H1 (cell line): ENCODE measurements around the gene CHN2. TPM values are rescaled to one million over a fixed set of nuclear protein-coding genes. Genes with fewer than 3 reads are reported as not detected.
A peak's percentile ranks its signal among the peaks of the same experiment; 100 is the strongest.

Experiments
- CTCF ChIA-PET: fragments of 300-600 bp; sonication (Branson Sonifier 250); formaldehyde crosslinking; loops from one replicate; lab custom pipeline; 2021; ENCODE audit not compliant: partially characterized antibody; lab: Charles Lee
- POLR2A ChIA-PET: fragments of 300-600 bp; sonication (Branson Sonifier 250); formaldehyde crosslinking; loops from one replicate; lab custom pipeline; 2021; ENCODE audit warnings: inconsistent platforms; ENCODE audit not compliant: partially characterized antibody; lab: Charles Lee
- DNase-seq, 2 experiments: peaks; one replicate each; pipeline versions ENCODE4 v3.0.0 to v3.0.0-alpha.2; 2010 to 2022; ENCODE audit warnings: low spot score in 2 of 2, low read depth in 1 of 2, mixed read lengths in 1 of 2
- FAIRE-seq: peaks from 2 replicates; lab custom pipeline; 2011; peaks lifted over from hg19 to GRCh38; lab: Jason Lieb, UNC
- H2AFZ ChIP-seq: 2 replicates; pipeline ENCODE4 v1.8.1; 2012; ENCODE audit warnings: low read length, inconsistent platforms
- H2AK5ac ChIP-seq: 2 replicates; pipeline ENCODE4 v1.6.1; 2013; ENCODE audit warnings: low read depth, low read length
- H2BK120ac ChIP-seq: replicated peaks from 2 replicates; pipeline ENCODE3; 2013; ENCODE audit warnings: low read depth, low read length, inconsistent platforms
- H2BK12ac ChIP-seq: 2 replicates; pipeline ENCODE4 v1.6.1; 2013; ENCODE audit warnings: low read depth, low read length
- H2BK15ac ChIP-seq: 2 replicates; pipeline ENCODE4 v1.6.1; 2013; ENCODE audit warnings: low read length
- H2BK20ac ChIP-seq: 2 replicates; pipeline ENCODE4 v1.6.1; 2013; ENCODE audit warnings: low read length
- H2BK5ac ChIP-seq: 2 replicates; pipeline ENCODE4 v1.6.1; 2013; ENCODE audit warnings: low read depth, low read length
- H3K14ac ChIP-seq: 2 replicates; pipeline ENCODE4 v1.6.1; 2013; ENCODE audit warnings: inconsistent platforms; ENCODE audit not compliant: insufficient read length
- H3K18ac ChIP-seq: 2 replicates; pipeline ENCODE4 v1.6.1; 2013; ENCODE audit warnings: low read length; ENCODE audit errors: extremely low read depth
- H3K23ac ChIP-seq: 2 replicates; pipeline ENCODE4 v1.6.1; 2013; ENCODE audit warnings: inconsistent platforms; ENCODE audit not compliant: insufficient read length
- H3K23me2 ChIP-seq: 2 replicates; pipeline ENCODE4 v1.6.1; 2013; ENCODE audit warnings: low read depth, low read length
- H3K27ac ChIP-seq: 2 replicates; pipeline ENCODE4 v1.6.1; 2011; ENCODE audit warnings: low read depth, low read length, inconsistent platforms
- H3K27me3 ChIP-seq, 4 experiments: replicated peaks in 1 of 4; 1 replicate in 1 of 4; 2 replicates in 3 of 4; pipeline versions ENCODE4 v1.6.1 to v1.8.1; 2011 to 2013; ENCODE audit warnings: low read length in 3 of 4, mild to moderate bottlenecking in 3 of 4, inconsistent platforms in 2 of 4, mixed read lengths in 2 of 4, moderate library complexity in 1 of 4; ENCODE audit not compliant: control insufficient read depth in 3 of 4, insufficient read depth in 3 of 4; ENCODE audit errors: extremely low read depth in 1 of 4
- H3K36me3 ChIP-seq, 4 experiments: 2 replicates each; pipeline versions ENCODE4 v1.6.1 to v1.8.1; 2011 to 2013; ENCODE audit warnings: mild to moderate bottlenecking in 4 of 4, low read length in 3 of 4, moderate library complexity in 2 of 4, control low read depth in 1 of 4, inconsistent platforms in 1 of 4; ENCODE audit not compliant: insufficient read depth in 4 of 4, control insufficient read depth in 2 of 4
- H3K4ac ChIP-seq: replicated peaks from 2 replicates; pipeline ENCODE3; 2013; ENCODE audit warnings: low read length, low read depth, mixed read lengths, inconsistent platforms; ENCODE audit not compliant: insufficient read length
- H3K4me1 ChIP-seq, 4 experiments: replicated peaks in 1 of 4; 1 replicate in 1 of 4; 2 replicates in 3 of 4; pipeline versions ENCODE4 v1.6.1 to v1.8.1; 2011 to 2013; ENCODE audit warnings: low read length in 3 of 4, inconsistent platforms in 2 of 4, mixed read lengths in 1 of 4; ENCODE audit not compliant: insufficient read depth in 4 of 4, control insufficient read depth in 3 of 4
- H3K4me2 ChIP-seq, 2 experiments: 2 replicates each; pipeline versions ENCODE4 v1.6.1 to v1.8.1; 2011 to 2013; ENCODE audit warnings: low read depth in 2 of 2, low read length in 2 of 2, control low read depth in 1 of 2, inconsistent platforms in 1 of 2, mild to moderate bottlenecking in 1 of 2; ENCODE audit not compliant: insufficient read depth in 1 of 2
- H3K4me3 ChIP-seq, 4 experiments: fragments of 200-600, 300-600 bp in 1 of 4; sonication (generic), shearing (Covaris generic), sonication (Bioruptor Twin) in 1 of 4; 2 replicates each; pipeline versions ENCODE4 v1.5.1 to v1.8.1; 2011 to 2016; ENCODE audit warnings: low read length in 4 of 4, low read depth in 3 of 4, control low read depth in 2 of 4, inconsistent platforms in 2 of 4, mild to moderate bottlenecking in 2 of 4, mixed read lengths in 1 of 4, moderate library complexity in 1 of 4; ENCODE audit not compliant: insufficient read depth in 2 of 4; ENCODE audit errors: extremely low read depth in 1 of 4
- H3K56ac ChIP-seq: replicated peaks from 2 replicates; pipeline ENCODE3; 2013; ENCODE audit warnings: low read depth, mild to moderate bottlenecking, mixed read lengths, low read length, inconsistent platforms; ENCODE audit not compliant: insufficient read length
- H3K79me1 ChIP-seq: 2 replicates; pipeline ENCODE4 v1.6.1; 2013; ENCODE audit warnings: low read depth, low read length, control low read depth
- H3K79me2 ChIP-seq, 2 experiments: 2 replicates each; pipeline versions ENCODE4 v1.6.1 to v1.8.1; 2012 to 2013; ENCODE audit warnings: low read length in 2 of 2, mild to moderate bottlenecking in 2 of 2, inconsistent platforms in 1 of 2; ENCODE audit not compliant: insufficient read depth in 2 of 2, control insufficient read depth in 1 of 2
- H3K9ac ChIP-seq, 4 experiments: replicated peaks in 1 of 4; 1 replicate in 1 of 4; 2 replicates in 3 of 4; pipeline versions ENCODE4 v1.6.1 to v1.8.1; 2011 to 2013; ENCODE audit warnings: low read depth in 3 of 4, low read length in 3 of 4, control low read depth in 2 of 4, mild to moderate bottlenecking in 2 of 4, moderate library complexity in 2 of 4, inconsistent platforms in 1 of 4; ENCODE audit errors: extremely low read depth in 1 of 4
- H3K9me3 ChIP-seq, 2 experiments: 2 replicates each; pipeline versions ENCODE4 v1.6.1 to v1.8.1; 2012 to 2013; ENCODE audit warnings: mild to moderate bottlenecking in 2 of 2, moderate library complexity in 2 of 2, control low read depth in 1 of 2, inconsistent platforms in 1 of 2, low read depth in 1 of 2, low read length in 1 of 2, mixed read lengths in 1 of 2; ENCODE audit not compliant: insufficient read depth in 2 of 2
- H4K20me1 ChIP-seq, 2 experiments: replicated peaks in 1 of 2; 2 replicates each; pipeline versions ENCODE3 to v1.8.1; 2011 to 2013; ENCODE audit warnings: inconsistent platforms in 2 of 2, low read length in 2 of 2, mild to moderate bottlenecking in 1 of 2; ENCODE audit not compliant: insufficient read depth in 2 of 2, control insufficient read depth in 1 of 2
- H4K5ac ChIP-seq: 2 replicates; pipeline ENCODE4 v1.6.1; 2013; ENCODE audit warnings: low read length, low read depth, mixed read lengths, inconsistent platforms; ENCODE audit not compliant: insufficient read length
- H4K8ac ChIP-seq: 2 replicates; pipeline ENCODE4 v1.8.0; 2013; ENCODE audit warnings: mild to moderate bottlenecking, moderate library complexity, low read length, inconsistent platforms; ENCODE audit not compliant: insufficient read depth; ENCODE audit errors: extremely low read depth
- H4K91ac ChIP-seq: replicated peaks from 2 replicates; pipeline ENCODE3; 2013; ENCODE audit warnings: low read length, mixed read lengths, inconsistent platforms; ENCODE audit not compliant: insufficient read length
- CEBPB ChIP-seq: IDR thresholded peaks from 2 replicates; pipeline ENCODE4 v1.6.1; 2012; ENCODE audit warnings: low read depth, low read length
- KDM1A ChIP-seq: fragments of 200-600, 300-600 bp; sonication (generic); IDR thresholded peaks from 2 replicates; pipeline ENCODE4 v1.7.1; 2016; ENCODE audit warnings: mild to moderate bottlenecking, low read length, borderline replicate concordance
- SIX5 ChIP-seq: IDR thresholded peaks from 2 replicates; pipeline ENCODE4 v1.6.1; 2011; ENCODE audit warnings: mild to moderate bottlenecking, low read depth, low read length
- TBP ChIP-seq: IDR thresholded peaks from 2 replicates; pipeline ENCODE4 v1.6.1; 2011; ENCODE audit warnings: low read depth, low read length, improper control_type of control experiment
- TEAD4 ChIP-seq: IDR thresholded peaks from 2 replicates; pipeline ENCODE4 v1.6.1; 2012; ENCODE audit warnings: low read depth, low read length, inconsistent platforms, mixed read lengths
- WGBS, 2 experiments: shearing (Covaris generic) in 1 of 2; methylation state at CpG; one replicate each; pipeline versions ENCODE4 v1.1.6 to v1.1.7; 2013 to 2015; ENCODE audit warnings: low lambda C conversion rate in 2 of 2, mixed read lengths in 2 of 2, inconsistent platforms in 1 of 2, low coverage in 1 of 2, missing lambda C conversion rate in 1 of 2; ENCODE audit not compliant: insufficient replicate concordance in 2 of 2, insufficient coverage in 1 of 2, insufficient read length in 1 of 2; ENCODE audit errors: extremely low coverage in 1 of 2, missing lambda C conversion rate in 1 of 2; 5-methylcytosine and 5-hydroxymethylcytosine counted together
- polyA plus RNA-seq, 7 experiments: library from polyadenylated mRNA; depleted of rRNA in 3 of 7; stranded (reverse) in 5 of 7; unstranded in 2 of 7; fragments of >200 nt in 5 of 7; fragments of 200-250 nt in 2 of 7; gene quantifications; 1 replicate in 5 of 7; 2 replicates in 1 of 7; 4 replicates in 1 of 7; pipeline versions ENCODE4 v1.2.1 to v1.2.3, GENCODE V29; 2011 to 2013; ENCODE audit warnings: missing spikeins in 2 of 7, mixed read lengths in 2 of 7
- total RNA-seq: library from RNA; stranded (reverse); fragmentation: NEBNext Ultra II Directional; extraction: Animal tissue kit (Norgen Biotek cat#: 25700); gene quantifications from 2 replicates; pipeline ENCODE4 v1.2.1, GENCODE V29; 2021

CHN2 gene
- total and polyA plus RNA-seq, 2 of the 8 experiments (the other 6 are each of a cell fraction or from before 2014, with no cell fraction given) = 2.9 to 4.8 TPM

GRCh38 chr7:29254591-29254990 lies 60.0 kb downstream of the CHN2 start:
- no peaks in the 10 kb centered on the region for H3K79me2 ChIP-seq
- FAIRE-seq (peak; percentile 92), DNase-seq (no peak)
- H3K79me1 ChIP-seq = no peaks in the 10 kb centered on the region
- H3K9ac ChIP-seq = no peak overlapping the region
- no peak overlapping the region for H2AFZ ChIP-seq
- no peak overlapping the region for H2BK120ac ChIP-seq
- no peak overlapping the region for H3K4me2 ChIP-seq
- H3K27me3 ChIP-seq = no peaks in the 10 kb centered on the region
- no peak overlapping the region for H3K4me3 ChIP-seq
- no peak overlapping the region for H3K18ac ChIP-seq
- no peaks in the 10 kb centered on the region for H3K9me3 ChIP-seq
- no peak overlapping the region; the same call in 1 of the 2 replicates for H2AK5ac ChIP-seq
- POLR2A ChIA-PET = no interaction called here
- H3K4ac ChIP-seq = no peak overlapping the region
- H3K23ac ChIP-seq = no peak overlapping the region
- H4K20me1 ChIP-seq = no peaks in the 10 kb centered on the region
- H2BK15ac ChIP-seq = no peak overlapping the region
- no peak overlapping the region for H3K56ac ChIP-seq
- TF ChIP-seq SIX5 = peak; percentile 53
- TF ChIP-seq CEBPB = 0 out of 2 replicates have a peak, but pooled peaks have one; percentile 27
- TF ChIP-seq TEAD4 = no peak
- no peak for TF ChIP-seq KDM1A
- TF ChIP-seq TBP = no peak
- no peaks in the 10 kb centered on the region for H3K36me3 ChIP-seq
- H3K27ac ChIP-seq = no peak overlapping the region
- no peaks in the 10 kb centered on the region for H3K23me2 ChIP-seq
- 0 out of 7 replicates have a peak, but pooled peaks cover 0 to 2% (median 0%) of the 10 kb centered on the region in 4 experiments for H3K4me1 ChIP-seq
- no peak overlapping the region for H4K5ac ChIP-seq
- CTCF ChIA-PET = interaction anchor here (0.6 to 3.0 kb wide), 7 partner anchors 9 to 213 kb away, joined by 3 to 11 read pairs (median 4); no protein-coding TSS in a partner anchor
- WGBS, 2 experiments = 76% methylated on average over 6 of the region's 6 CpGs; no CpG with 5 or more reads in 1 of the 2 experiments
- H4K91ac ChIP-seq = no peak overlapping the region
- H2BK5ac ChIP-seq = no peak overlapping the region
- H3K14ac ChIP-seq = no peak overlapping the region
- no peak overlapping the region for H2BK12ac ChIP-seq
- no peak overlapping the region for H4K8ac ChIP-seq
- no peak overlapping the region for H2BK20ac ChIP-seq
